Stomach smooth muscle (tissue), 2 donors: Measurements from ENCODE around the gene CNTNAP2.

Experiments used
- H3K27ac ChIP-seq: one replicate; pipeline ENCODE4 v1.7.0; 2013; ENCODE audit warnings: mild to moderate bottlenecking, low read length, inconsistent platforms
- H3K27me3 ChIP-seq, 2 donors: one replicate each; pipeline ENCODE4 v1.7.0; 2013; ENCODE audit warnings: low read length in 2 of 2; ENCODE audit not compliant: insufficient read depth in 2 of 2, control insufficient read depth in 1 of 2
- H3K36me3 ChIP-seq, 2 donors: one replicate each; pipeline ENCODE4 v1.7.0; 2013; ENCODE audit warnings: low read length in 2 of 2; ENCODE audit not compliant: control insufficient read depth in 2 of 2, insufficient read depth in 2 of 2
- H3K4me1 ChIP-seq: one replicate; pipeline ENCODE4 v1.7.0; 2013; ENCODE audit warnings: low read length; ENCODE audit not compliant: control insufficient read depth, insufficient read depth
- H3K4me3 ChIP-seq, 2 donors: one replicate each; pipeline ENCODE4 v1.7.0; 2013; ENCODE audit warnings: low read length in 2 of 2
- H3K9ac ChIP-seq, 2 donors: one replicate each; pipeline ENCODE4 v1.7.0; 2013; ENCODE audit warnings: low read length in 2 of 2, mild to moderate bottlenecking in 1 of 2
- H3K9me3 ChIP-seq, 2 donors: one replicate each; pipeline ENCODE4 v1.7.0; 2013; ENCODE audit warnings: low read length in 2 of 2; ENCODE audit not compliant: control insufficient read depth in 2 of 2
- donor health status: healthy.
- donor health status: Pancreatic carcinoma.

The CNTNAP2 gene

DNA sequence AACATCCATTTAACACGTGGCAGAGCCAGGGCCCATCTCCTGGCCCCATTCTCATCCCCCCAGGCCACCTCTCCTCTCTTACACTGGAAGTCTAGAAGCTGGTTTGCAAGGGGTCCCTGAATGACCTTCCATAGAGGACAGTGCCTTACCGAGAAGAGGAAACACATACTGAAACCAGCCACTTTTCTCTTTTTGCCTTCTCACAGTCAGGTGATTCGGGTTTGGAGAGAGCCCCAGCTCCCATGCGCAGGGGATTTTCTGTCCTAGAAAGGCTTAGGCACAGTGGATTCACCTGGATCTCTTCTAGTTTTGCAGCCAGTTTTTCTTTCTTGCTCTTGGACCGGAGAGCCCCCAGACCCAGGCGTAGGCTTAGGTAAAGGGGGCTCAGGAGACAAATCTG lies 2139.8 kb downstream of the CNTNAP2 start:
- Histone ChIP-seq H3K4me3 (no peak overlapping the region), H3K4me1 (peaks cover 6% of the 10 kb centered on the region), H3K36me3 (no peaks in the 10 kb centered on the region), H3K27ac (no peak overlapping the region), H3K27me3 (no peaks in the 10 kb centered on the region), H3K9ac (no peak overlapping the region), H3K9me3 (peaks cover 4 to 8% of the 10 kb centered on the region in 2 donors)

DNA sequence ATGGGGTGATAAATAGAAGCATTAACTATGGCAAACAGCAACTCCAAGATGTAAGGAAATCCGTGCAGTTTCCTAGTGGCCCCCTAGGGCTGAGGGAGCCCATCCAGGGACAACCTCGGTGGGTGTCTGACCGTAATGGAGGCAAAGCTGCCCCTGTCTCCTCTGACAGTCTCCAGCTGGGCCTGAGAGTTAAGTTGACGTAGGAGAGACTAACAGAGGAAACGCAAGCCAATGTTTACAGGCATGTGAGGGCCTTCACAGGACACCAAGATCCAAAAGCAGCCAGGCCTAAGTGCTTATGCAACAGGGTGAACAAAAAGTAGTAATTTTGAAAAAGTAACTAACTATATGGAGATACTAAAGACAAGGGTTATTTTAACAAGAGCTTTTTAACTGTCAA lies 2144.0 kb downstream of the CNTNAP2 start:
- no peaks in the 10 kb centered on the region for H3K27me3 ChIP-seq
- H3K4me3 ChIP-seq, result no peak overlapping the region
- no peaks in the 10 kb centered on the region for H3K36me3 ChIP-seq
- no peak overlapping the region for H3K9ac ChIP-seq
- no peaks in the 10 kb centered on the region for H3K9me3 ChIP-seq
- peak overlapping the region; percentile 71 for H3K27ac ChIP-seq
- peaks cover 9% of the 10 kb centered on the region for H3K4me1 ChIP-seq

GRCh38 chr7:148261523-148261922 lies 2144.9 kb downstream of the CNTNAP2 start:
- no peak overlapping the region for H3K27ac ChIP-seq
- H3K36me3 ChIP-seq, result no peaks in the 10 kb centered on the region
- H3K4me1 ChIP-seq, result peaks cover 9% of the 10 kb centered on the region
- no peak overlapping the region for H3K4me3 ChIP-seq
- H3K27me3 ChIP-seq, result no peaks in the 10 kb centered on the region
- no peak overlapping the region for H3K9ac ChIP-seq
- H3K9me3 ChIP-seq, result no peaks in the 10 kb centered on the region

- Histone ChIP-seq H3K36me3 (no peaks in the 10 kb centered on the region), H3K27ac (no peak overlapping the region), H3K9ac (no peak overlapping the region), H3K4me1 (peaks cover 9% of the 10 kb centered on the region), H3K27me3 (no peaks in the 10 kb centered on the region), H3K4me3 (peak overlapping the region; percentile 3 to 62), H3K9me3 (no peaks in the 10 kb centered on the region)
Observed at GRCh38 chr7:148261996-148262688, 2145.5 kb downstream of the CNTNAP2 start.

DNA sequence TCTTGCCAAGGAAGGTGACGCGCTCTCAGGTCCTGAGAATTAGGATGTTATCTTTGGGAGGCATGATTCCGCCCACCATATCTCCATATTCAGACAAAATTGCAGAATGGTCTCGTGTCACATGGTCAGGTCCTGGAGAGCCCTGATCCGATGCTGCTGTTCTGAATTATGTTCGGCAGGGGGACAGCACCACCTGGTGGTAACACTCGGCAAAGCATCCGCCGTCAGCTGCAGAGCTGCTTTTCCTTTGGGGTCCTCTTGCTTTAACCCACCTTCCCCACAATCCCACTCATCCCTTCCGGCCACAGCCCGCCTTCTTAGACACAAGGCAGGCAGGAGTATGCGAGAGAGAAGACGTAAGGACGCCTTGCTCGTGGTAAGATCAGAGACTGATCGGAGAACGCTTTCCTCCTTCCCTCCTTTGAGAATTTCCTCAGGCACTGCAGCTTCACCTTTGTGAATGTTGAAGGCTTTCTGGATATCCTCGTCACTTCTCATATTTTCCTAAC lies 2146.2 kb downstream of the CNTNAP2 start:
- H3K27ac ChIP-seq, result no peak overlapping the region
- peaks cover 9% of the 10 kb centered on the region for H3K4me1 ChIP-seq
- no peaks in the 10 kb centered on the region for H3K9me3 ChIP-seq
- peak overlapping the region; percentile 38 to 62 for H3K4me3 ChIP-seq
- no peaks in the 10 kb centered on the region for H3K36me3 ChIP-seq
- peak overlapping the region in 1 of 2 donors; percentile 21 for H3K9ac ChIP-seq
- H3K27me3 ChIP-seq, result no peaks in the 10 kb centered on the region

- Histone ChIP-seq H3K4me1 (peaks cover 9% of the 10 kb centered on the region), H3K4me3 (no peak overlapping the region), H3K27ac (no peak overlapping the region)
Observed at GRCh38 chr7:148264933-148265557, 2148.4 kb downstream of the CNTNAP2 start.

GRCh38 chr7:148265896-148266295 lies 2149.3 kb downstream of the CNTNAP2 start:
- Histone ChIP-seq H3K9ac (no peak overlapping the region), H3K27ac (no peak overlapping the region), H3K4me1 (peaks cover 4% of the 10 kb centered on the region), H3K36me3 (no peaks in the 10 kb centered on the region), H3K4me3 (no peak overlapping the region), H3K9me3 (no peaks in the 10 kb centered on the region), H3K27me3 (peaks cover 0 to 2% of the 10 kb centered on the region in 2 donors)

More at GRCh38 chr7:148264933-148265557, 2148.4 kb downstream of the CNTNAP2 start:
- peaks cover 0 to under 1% of the 10 kb centered on the region in 2 donors for H3K27me3 ChIP-seq
- no peaks in the 10 kb centered on the region for H3K36me3 ChIP-seq
- no peaks in the 10 kb centered on the region for H3K9me3 ChIP-seq
- no peak overlapping the region for H3K9ac ChIP-seq

GRCh38 chr7:148266795-148267194 lies 2150.2 kb downstream of the CNTNAP2 start:
- H3K36me3 ChIP-seq, result no peaks in the 10 kb centered on the region
- no peak overlapping the region for H3K4me3 ChIP-seq
- peaks cover 4% of the 10 kb centered on the region for H3K4me1 ChIP-seq
- H3K27ac ChIP-seq, result no peak overlapping the region
- H3K27me3 ChIP-seq, result peaks cover 0 to 2% of the 10 kb centered on the region in 2 donors
- H3K9me3 ChIP-seq, result no peaks in the 10 kb centered on the region
- H3K9ac ChIP-seq, result no peak overlapping the region

- H3K27ac ChIP-seq, result no peak overlapping the region
- peaks cover 2% of the 10 kb centered on the region in 2 donors for H3K27me3 ChIP-seq
- H3K9ac ChIP-seq, result no peak overlapping the region
- H3K36me3 ChIP-seq, result no peaks in the 10 kb centered on the region
- H3K4me3 ChIP-seq, result no peak overlapping the region
- no peaks in the 10 kb centered on the region for H3K4me1 ChIP-seq
- H3K9me3 ChIP-seq, result no peaks in the 10 kb centered on the region
Observed at GRCh38 chr7:148270576-148270975, 2154.0 kb downstream of the CNTNAP2 start.

DNA sequence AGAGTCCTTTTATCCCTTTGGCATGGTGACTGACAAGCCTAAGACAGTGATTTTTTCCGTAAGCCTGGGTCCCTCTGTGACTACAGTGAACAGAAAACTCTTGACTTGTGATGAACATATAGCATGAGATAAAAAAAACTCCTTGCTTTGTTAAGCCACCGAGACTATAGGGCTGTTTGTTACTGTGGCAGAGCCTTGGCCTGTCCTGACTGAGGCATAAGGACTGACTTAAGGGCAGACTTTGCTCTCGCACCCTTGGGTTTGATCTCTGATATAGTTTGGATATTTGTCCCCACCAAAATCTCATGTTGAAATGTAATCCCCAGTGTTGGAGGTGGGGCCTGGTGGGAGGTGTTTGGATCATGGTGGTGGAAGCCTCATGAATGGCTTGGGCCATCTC lies 2157.5 kb downstream of the CNTNAP2 start:
- Histone ChIP-seq H3K36me3 (no peaks in the 10 kb centered on the region), H3K4me1 (no peaks in the 10 kb centered on the region), H3K4me3 (no peak overlapping the region), H3K9ac (no peak overlapping the region), H3K9me3 (peaks cover 0 to 2% of the 10 kb centered on the region in 2 donors), H3K27ac (no peak overlapping the region), H3K27me3 (peaks cover 2 to 6% of the 10 kb centered on the region in 2 donors)
